ENCODE measurements around the gene EFNA5. TPM values are rescaled to one million over a fixed set of nuclear protein-coding genes. Genes with fewer than 3 reads are reported as not detected.

Gene EFNA5
- total RNA-seq, 1 experiment from 2014 or later, result 51.2 TPM

GRCh38 chr5:107505763-107506534 is 164.8 kb downstream of the EFNA5 start:
- CTCF ChIA-PET, result interaction anchor here (0.6 kb wide), 1 partner anchor 168 kb away, joined by 3 read pairs; no protein-coding TSS in a partner anchor
- DNase-seq (ENCODE audit: unreplicated experiment), result no peak
- BruUV-seq (replicated peaks), result no TSS peak
- H3K36me3 Mint-ChIP-seq (ENCODE audit: insufficient read depth, unreplicated experiment), result peaks cover 19% of the 10 kb centered on the region
- peak overlapping the region; percentile 47 for H3K27ac Mint-ChIP-seq (ENCODE audit: low read depth, unreplicated experiment)
- TF ChIP-seq CTCF (IDR thresholded peaks at IDR 0.05; ENCODE audit: unreplicated experiment), result no peak
- no peaks in the 10 kb centered on the region for H3K27me3 Mint-ChIP-seq (ENCODE audit: insufficient read depth, unreplicated experiment)
- peaks cover 12% of the 10 kb centered on the region for H3K4me1 Mint-ChIP-seq (ENCODE audit: insufficient read depth, unreplicated experiment)
- POLR2A ChIA-PET, result interaction anchor here (0.8 to 1.7 kb wide), 4 partner anchors 9 to 28 kb away, joined by 3 to 7 read pairs (median 4); no protein-coding TSS in a partner anchor
- H3K9me3 Mint-ChIP-seq (ENCODE audit: unreplicated experiment), result no peaks in the 10 kb centered on the region
- H3K4me3 Mint-ChIP-seq (ENCODE audit: unreplicated experiment), result no peak overlapping the region
- intact Hi-C loops (cut with micrococcal nuclease), result no loop called here

- Mint-ChIP-seq H3K4me3 (ENCODE audit: unreplicated experiment) (no peak overlapping the region), H3K27me3 (ENCODE audit: insufficient read depth, unreplicated experiment) (no peaks in the 10 kb centered on the region), H3K4me1 (ENCODE audit: insufficient read depth, unreplicated experiment) (peaks cover 23% of the 10 kb centered on the region), H3K9me3 (ENCODE audit: unreplicated experiment) (no peaks in the 10 kb centered on the region), H3K27ac (ENCODE audit: low read depth, unreplicated experiment) (no peak overlapping the region), H3K36me3 (ENCODE audit: insufficient read depth, unreplicated experiment) (peaks cover 25% of the 10 kb centered on the region)
- no peak for TF ChIP-seq CTCF (IDR thresholded peaks at IDR 0.05; ENCODE audit: unreplicated experiment)
- POLR2A ChIA-PET, result interaction anchor here (0.8 to 1.7 kb wide), 4 partner anchors 11 to 67 kb away, joined by 3 to 7 read pairs (median 4); no protein-coding TSS in a partner anchor
- DNase-seq (ENCODE audit: unreplicated experiment), result no peak
- no TSS peak for BruUV-seq (replicated peaks)
- CTCF ChIA-PET, result interaction anchor here (0.7 to 1.6 kb wide), 2 partner anchors 9 to 113 kb away, joined by 3 to 5 read pairs; no protein-coding TSS in a partner anchor
- intact Hi-C loops (cut with micrococcal nuclease), result no loop called here
These were observed 166.3 kb downstream of the EFNA5 start for GRCh38 chr5:107504424-107504823.

GRCh38 chr5:107502676-107503060 is 168.1 kb downstream of the EFNA5 start:
- no peak for DNase-seq (ENCODE audit: unreplicated experiment)
- no peaks in the 10 kb centered on the region for H3K9me3 Mint-ChIP-seq (ENCODE audit: unreplicated experiment)
- no peaks in the 10 kb centered on the region for H3K27me3 Mint-ChIP-seq (ENCODE audit: insufficient read depth, unreplicated experiment)
- BruUV-seq (replicated peaks), result no TSS peak
- ChIA-PET POLR2A (no interaction called here), CTCF (interaction anchor here (0.7 kb wide), 1 partner anchor 68 kb away, joined by 5 read pairs; no protein-coding TSS in a partner anchor)
- H3K36me3 Mint-ChIP-seq (ENCODE audit: insufficient read depth, unreplicated experiment), result peaks cover 22% of the 10 kb centered on the region
- intact Hi-C loops (cut with micrococcal nuclease), result no loop called here
- peaks cover 37% of the 10 kb centered on the region for H3K4me1 Mint-ChIP-seq (ENCODE audit: insufficient read depth, unreplicated experiment)
- TF ChIP-seq CTCF (IDR thresholded peaks at IDR 0.05; ENCODE audit: unreplicated experiment), result no peak
- no peak overlapping the region for H3K27ac Mint-ChIP-seq (ENCODE audit: low read depth, unreplicated experiment)
- H3K4me3 Mint-ChIP-seq (ENCODE audit: unreplicated experiment), result no peak overlapping the region

- Mint-ChIP-seq H3K27ac (ENCODE audit: low read depth, unreplicated experiment) (no peak overlapping the region), H3K36me3 (ENCODE audit: insufficient read depth, unreplicated experiment) (peaks cover 19% of the 10 kb centered on the region), H3K9me3 (ENCODE audit: unreplicated experiment) (no peaks in the 10 kb centered on the region), H3K4me1 (ENCODE audit: insufficient read depth, unreplicated experiment) (peaks cover 37% of the 10 kb centered on the region), H3K27me3 (ENCODE audit: insufficient read depth, unreplicated experiment) (no peaks in the 10 kb centered on the region), H3K4me3 (ENCODE audit: unreplicated experiment) (no peak overlapping the region)
- CTCF ChIA-PET, result no interaction called here
- POLR2A ChIA-PET, result no interaction called here
- no peak for TF ChIP-seq CTCF (IDR thresholded peaks at IDR 0.05; ENCODE audit: unreplicated experiment)
- BruUV-seq (replicated peaks), result no TSS peak
- intact Hi-C loops (cut with micrococcal nuclease), result no loop called here
- peak; percentile 37 for DNase-seq (ENCODE audit: unreplicated experiment)
These were observed 168.6 kb downstream of the EFNA5 start for GRCh38 chr5:107501965-107502675.

All from MCF 10A (cell line).